T-helper 2 cell treated with Interferon-gamma antibody and Interleukin-4, amounts not matched to agents 100 ng/mL and 5 ng/mL, for 36 hours (primary cell): ENCODE results near the gene MAN1A1. TPM values are rescaled to one million over a fixed set of nuclear protein-coding genes. Genes with fewer than 3 reads are reported as not detected.
"Not testable (repeated sequence)": the region's sequence is repeated elsewhere in the genome, so short reads cannot be mapped to it uniquely, and the experiment has no call there.

Source experiments
- intact Hi-C: fragments of 100-400 bp; cut with micrococcal nuclease; formaldehyde crosslinking; loops from one replicate; pipeline ENCODE4 v1.15.1; 2023
- total RNA-seq: library from RNA; stranded (reverse); gene quantifications from 2 replicates; pipeline ENCODE4 v1.2.3, GENCODE V29; 2022

Gene MAN1A1
- total RNA-seq, 1 donor from 2014 or later: 24.2 TPM

GRCh38 chr6:119181046-119181445 is 168.5 kb downstream of the MAN1A1 start:
- intact Hi-C loops: no loop called here

GRCh38 chr6:119179842-119180241 is 169.7 kb downstream of the MAN1A1 start:
- intact Hi-C loops: no loop called here

- intact Hi-C loops: no loop called here
Measured at GRCh38 chr6:119179062-119179461, 170.5 kb downstream of the MAN1A1 start.

GRCh38 chr6:119176445-119176844 is 173.1 kb downstream of the MAN1A1 start:
- intact Hi-C loops: no loop called here

- intact Hi-C loops: no loop called here
Measured at GRCh38 chr6:119174879-119175817, 174.4 kb downstream of the MAN1A1 start.

GRCh38 chr6:119174085-119174445 is 175.5 kb downstream of the MAN1A1 start:
- intact Hi-C loops: no loop called here

- intact Hi-C loops: no loop called here
Measured at GRCh38 chr6:119173249-119174084, 176.1 kb downstream of the MAN1A1 start.

GRCh38 chr6:119172824-119173223 is 176.7 kb downstream of the MAN1A1 start:
- intact Hi-C loops: no loop called here

GRCh38 chr6:119171864-119172588 is 177.5 kb downstream of the MAN1A1 start:
- intact Hi-C loops: no loop called here

GRCh38 chr6:119171088-119171841 is 178.3 kb downstream of the MAN1A1 start:
- intact Hi-C loops: no loop called here

GRCh38 chr6:119170447-119171087 is 179.0 kb downstream of the MAN1A1 start:
- intact Hi-C loops: no loop called here

GRCh38 chr6:119170103-119170446 is 179.5 kb downstream of the MAN1A1 start:
- intact Hi-C loops: no loop called here

- intact Hi-C loops: not testable (repeated sequence)
Measured at GRCh38 chr6:119169355-119169754, 180.2 kb downstream of the MAN1A1 start.

GRCh38 chr6:119166024-119166784 is 183.4 kb downstream of the MAN1A1 start:
- intact Hi-C loops: no loop called here

- intact Hi-C loops: no loop called here
Measured at GRCh38 chr6:119163006-119163405, 186.6 kb downstream of the MAN1A1 start.

GRCh38 chr6:119162134-119162775 is 187.3 kb downstream of the MAN1A1 start:
- intact Hi-C loops: no loop called here

GRCh38 chr6:119161438-119161837 is 188.1 kb downstream of the MAN1A1 start:
- intact Hi-C loops: no loop called here

GRCh38 chr6:119160911-119161310 is 188.7 kb downstream of the MAN1A1 start:
- intact Hi-C loops: no loop called here
